K562 (cell line): ENCODE data around the gene OGFR. TPM values are rescaled to one million over a fixed set of nuclear protein-coding genes. Genes with fewer than 3 reads are reported as not detected.

Experiments used
- CTBP1 ChIP-seq: fragments of 450-650 bp; IDR thresholded peaks from 2 replicates; pipeline ENCODE4 v1.6.1; 2016; ENCODE audit warnings: borderline replicate concordance
- EGR1 ChIP-seq: fragments of 450-650 bp; conservative IDR thresholded peaks from 2 replicates; pipeline ENCODE4 v1.6.1; 2017; ENCODE audit warnings: mild to moderate bottlenecking
- EP300 ChIP-seq: IDR thresholded peaks from 2 replicates; pipeline ENCODE4 v1.6.1; 2012; ENCODE audit warnings: low read length, improper control_type of control experiment
- FOXJ2 ChIP-seq: fragments of 200-800 bp; sonication (Bioruptor generic); IDR thresholded peaks from 2 replicates; pipeline ENCODE4 v1.6.1; 2016; ENCODE audit warnings: missing genetic modification characterization, missing compliant biosample characterization
- FOXK1 ChIP-seq: sonication (generic); formaldehyde crosslinking; IDR thresholded peaks from 2 replicates; pipeline ENCODE4 v1.8.0; 2022; ENCODE audit warnings: missing genetic modification reagents, mild to moderate bottlenecking, borderline replicate concordance
- GATAD2A ChIP-seq: fragments of 450-650 bp; IDR thresholded peaks from 2 replicates; pipeline ENCODE4 v1.6.1; 2017
- HCFC1 ChIP-seq: IDR thresholded peaks from 2 replicates; pipeline ENCODE4 v1.6.1; 2012; ENCODE audit warnings: low read depth, low read length, improper control_type of control experiment
- L3MBTL2 ChIP-seq: fragments of 450-650 bp; IDR thresholded peaks from 2 replicates; pipeline ENCODE4 v1.6.1; 2016; ENCODE audit warnings: mild to moderate bottlenecking, moderate library complexity
- MYC ChIP-seq, 2 experiments: fragments of 250-450 bp in 1 of 2; sonication (Bioruptor Pico) in 1 of 2; IDR thresholded peaks; 2 replicates each; pipeline versions ENCODE4 v1.5.1 to v1.6.1; 2012 to 2021; ENCODE audit warnings: low read depth in 2 of 2, borderline replicate concordance in 1 of 2, improper control_type of control experiment in 1 of 2, low read length in 1 of 2, mild to moderate bottlenecking in 1 of 2, moderate library complexity in 1 of 2
- PCBP2 ChIP-seq: fragments of 200-400 bp; formaldehyde crosslinking; IDR thresholded peaks from 2 replicates; pipeline ENCODE4 v1.6.1; 2018; ENCODE audit warnings: low read length, low read depth, mild to moderate bottlenecking, moderate library complexity; ENCODE audit not compliant: poor library complexity, severe bottlenecking
- SPI1 ChIP-seq: IDR thresholded peaks from 2 replicates; pipeline ENCODE4 v1.6.1; 2011; ENCODE audit warnings: low read depth, low read length, control low read depth, borderline replicate concordance
- ZC3H11A ChIP-seq: IDR thresholded peaks from 2 replicates; pipeline ENCODE4 v1.6.1; 2012; ENCODE audit warnings: low read depth, low read length, improper control_type of control experiment
- ZFX ChIP-seq: sonication (generic); formaldehyde crosslinking; IDR thresholded peaks from 2 replicates; pipeline ENCODE4 v1.8.0; 2022; ENCODE audit warnings: mild to moderate bottlenecking, missing genetic modification reagents, moderate library complexity
- polyA plus RNA-seq, 8 experiments: library from polyadenylated mRNA; depleted of rRNA in 4 of 8; stranded (reverse) in 5 of 8; unstranded in 3 of 8; fragments of >200 nt; fragmentation: Nextera tagmentation in 2 of 8; fragmentation: Illumina TruSeq in 1 of 8; extraction: Ambion mirVana in 2 of 8; extraction: Trizol in 1 of 8; gene quantifications; 2 replicates each; pipeline versions ENCODE4 v1.2.1 to v1.2.3, GENCODE V29; 2011 to 2014; ENCODE audit warnings: inconsistent platforms in 1 of 8, missing spikeins in 1 of 8
- total RNA-seq, 7 experiments: library from RNA; depleted of rRNA in 6 of 7; stranded (reverse); fragments of >200 nt in 6 of 7; fragmentation: Illumina TruSeq in 2 of 7; extraction: Trizol in 2 of 7; gene quantifications; 2 replicates each; pipeline versions ENCODE4 v1.2.1 to v1.2.3, GENCODE V29; 2011 to 2021; ENCODE audit warnings: low replicate concordance in 1 of 7
- TF ChIP-seq, protein P1 (sequence below): fragments of 250-450 bp; sonication (Bioruptor Pico); IDR thresholded peaks from 2 replicates; pipeline ENCODE4 v1.4.0; 2020; ENCODE audit warnings: mild to moderate bottlenecking
- TF ChIP-seq, protein P2 (sequence below): fragments of 450-650 bp; IDR thresholded peaks from 2 replicates; pipeline ENCODE4 v1.6.1; 2017; ENCODE audit warnings: antibody characterized with exemption, mild to moderate bottlenecking
- TF ChIP-seq, protein P3 (sequence below), 2 experiments: IDR thresholded peaks; 2 replicates each; pipeline ENCODE4 v1.6.1; 2011; ENCODE audit warnings: borderline replicate concordance in 1 of 2, control low read depth in 1 of 2, low read depth in 1 of 2, low read length in 1 of 2, mild to moderate bottlenecking in 1 of 2, mixed read lengths in 1 of 2, moderate library complexity in 1 of 2; ENCODE audit not compliant: insufficient read depth in 1 of 2, insufficient read length in 1 of 2, poor library complexity in 1 of 2, severe bottlenecking in 1 of 2; ENCODE audit errors: extremely low read depth in 1 of 2
- TF ChIP-seq, protein P4 (sequence below): conservative IDR thresholded peaks from 2 replicates; pipeline ENCODE4 v1.6.1; 2011; ENCODE audit warnings: low read depth, mild to moderate bottlenecking, low read length; ENCODE audit not compliant: control insufficient read depth

Gene OGFR
- total and polyA plus RNA-seq, 9 of the 15 experiments (the other 6 are each of a cell fraction or from before 2014, with no cell fraction given): 0.39 to 56.3 (median 17.5) TPM

DNA sequence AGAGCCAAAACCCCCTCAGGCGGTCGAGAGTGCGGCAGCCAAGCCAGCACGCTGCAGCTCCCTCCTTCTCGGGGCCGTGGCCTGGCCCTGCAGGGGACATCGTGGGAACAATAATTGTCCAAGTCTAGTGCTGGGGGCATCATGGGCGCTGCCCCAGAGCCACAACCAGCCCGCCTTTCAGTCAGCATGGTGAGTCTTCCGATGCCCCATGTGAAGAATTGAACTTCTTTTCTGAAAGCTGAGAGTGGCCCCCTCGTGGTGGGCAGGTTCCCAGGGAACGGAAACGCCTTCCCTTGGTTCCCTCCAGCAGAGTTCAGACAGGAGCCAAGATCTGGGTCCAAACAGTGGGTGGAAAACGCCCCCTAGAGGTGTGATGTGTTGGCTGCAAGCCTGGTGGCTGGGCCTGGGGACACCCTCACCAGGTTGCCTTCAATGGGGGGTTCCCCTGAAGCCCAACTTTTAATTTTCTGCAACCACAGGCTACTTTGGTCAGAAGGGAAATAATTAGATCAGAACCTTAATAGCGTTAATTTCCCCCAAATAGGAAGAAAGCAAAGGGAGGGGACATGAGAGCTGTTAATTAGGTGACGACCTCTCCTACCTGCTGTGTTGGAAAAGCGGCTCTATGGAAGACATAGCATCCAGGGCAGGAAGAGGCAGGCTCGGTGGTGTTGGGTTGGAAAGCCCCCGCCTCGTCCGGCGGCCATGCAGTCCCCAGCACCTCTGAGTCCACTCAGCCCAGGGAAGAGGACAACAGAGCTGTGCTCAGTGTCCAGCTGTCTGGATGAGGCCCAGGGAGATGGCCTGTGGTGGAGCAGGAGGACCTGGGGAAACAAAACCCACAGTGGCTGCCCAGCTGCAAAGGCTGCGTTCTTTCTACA lies 13.1 kb upstream of the OGFR start (continued):
- TF ChIP-seq, protein P1, sequence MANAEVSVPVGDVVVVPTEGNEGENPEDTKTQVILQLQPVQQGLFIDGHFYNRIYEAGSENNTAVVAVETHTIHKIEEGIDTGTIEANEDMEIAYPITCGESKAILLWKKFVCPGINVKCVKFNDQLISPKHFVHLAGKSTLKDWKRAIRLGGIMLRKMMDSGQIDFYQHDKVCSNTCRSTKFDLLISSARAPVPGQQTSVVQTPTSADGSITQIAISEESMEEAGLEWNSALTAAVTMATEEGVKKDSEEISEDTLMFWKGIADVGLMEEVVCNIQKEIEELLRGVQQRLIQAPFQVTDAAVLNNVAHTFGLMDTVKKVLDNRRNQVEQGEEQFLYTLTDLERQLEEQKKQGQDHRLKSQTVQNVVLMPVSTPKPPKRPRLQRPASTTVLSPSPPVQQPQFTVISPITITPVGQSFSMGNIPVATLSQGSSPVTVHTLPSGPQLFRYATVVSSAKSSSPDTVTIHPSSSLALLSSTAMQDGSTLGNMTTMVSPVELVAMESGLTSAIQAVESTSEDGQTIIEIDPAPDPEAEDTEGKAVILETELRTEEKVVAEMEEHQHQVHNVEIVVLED (CRISPR knock-in tag): no peak
- TF ChIP-seq FOXK1 (CRISPR knock-in tag) (0 out of 2 replicates have a peak, but pooled peaks have one; percentile 47), HCFC1 (peak; percentile 19; the same call in 1 of the 2 replicates), FOXJ2 (tag) (no peak), EGR1 (peak; percentile 27; the same call in 1 of the 2 replicates), EP300 (0 out of 2 replicates have a peak, but pooled peaks have one; percentile 27), L3MBTL2 (peak; percentile 76), GATAD2A (no peak), ZFX (CRISPR knock-in tag) (peak; percentile 31; the same call in 1 of the 2 replicates), MYC (IDR thresholded peaks at IDR 0.05; ENCODE audit: low read depth, low read length) (0 out of 2 replicates have a peak, but pooled peaks have one; percentile 36), MYC (CRISPR knock-in tag; IDR thresholded peaks at IDR 0.05; ENCODE audit: borderline replicate concordance, low read depth) (no peak), CTBP1 (peak; percentile 44; the same call in 1 of the 2 replicates), SPI1 (0 out of 2 replicates have a peak, but pooled peaks have one; percentile 11), PCBP2 (no peak), ZC3H11A (no peak)
- TF ChIP-seq, protein P2, sequence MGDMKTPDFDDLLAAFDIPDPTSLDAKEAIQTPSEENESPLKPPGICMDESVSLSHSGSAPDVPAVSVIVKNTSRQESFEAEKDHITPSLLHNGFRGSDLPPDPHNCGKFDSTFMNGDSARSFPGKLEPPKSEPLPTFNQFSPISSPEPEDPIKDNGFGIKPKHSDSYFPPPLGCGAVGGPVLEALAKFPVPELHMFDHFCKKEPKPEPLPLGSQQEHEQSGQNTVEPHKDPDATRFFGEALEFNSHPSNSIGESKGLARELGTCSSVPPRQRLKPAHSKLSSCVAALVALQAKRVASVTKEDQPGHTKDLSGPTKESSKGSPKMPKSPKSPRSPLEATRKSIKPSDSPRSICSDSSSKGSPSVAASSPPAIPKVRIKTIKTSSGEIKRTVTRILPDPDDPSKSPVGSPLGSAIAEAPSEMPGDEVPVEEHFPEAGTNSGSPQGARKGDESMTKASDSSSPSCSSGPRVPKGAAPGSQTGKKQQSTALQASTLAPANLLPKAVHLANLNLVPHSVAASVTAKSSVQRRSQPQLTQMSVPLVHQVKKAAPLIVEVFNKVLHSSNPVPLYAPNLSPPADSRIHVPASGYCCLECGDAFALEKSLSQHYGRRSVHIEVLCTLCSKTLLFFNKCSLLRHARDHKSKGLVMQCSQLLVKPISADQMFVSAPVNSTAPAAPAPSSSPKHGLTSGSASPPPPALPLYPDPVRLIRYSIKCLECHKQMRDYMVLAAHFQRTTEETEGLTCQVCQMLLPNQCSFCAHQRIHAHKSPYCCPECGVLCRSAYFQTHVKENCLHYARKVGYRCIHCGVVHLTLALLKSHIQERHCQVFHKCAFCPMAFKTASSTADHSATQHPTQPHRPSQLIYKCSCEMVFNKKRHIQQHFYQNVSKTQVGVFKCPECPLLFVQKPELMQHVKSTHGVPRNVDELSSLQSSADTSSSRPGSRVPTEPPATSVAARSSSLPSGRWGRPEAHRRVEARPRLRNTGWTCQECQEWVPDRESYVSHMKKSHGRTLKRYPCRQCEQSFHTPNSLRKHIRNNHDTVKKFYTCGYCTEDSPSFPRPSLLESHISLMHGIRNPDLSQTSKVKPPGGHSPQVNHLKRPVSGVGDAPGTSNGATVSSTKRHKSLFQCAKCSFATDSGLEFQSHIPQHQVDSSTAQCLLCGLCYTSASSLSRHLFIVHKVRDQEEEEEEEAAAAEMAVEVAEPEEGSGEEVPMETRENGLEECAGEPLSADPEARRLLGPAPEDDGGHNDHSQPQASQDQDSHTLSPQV: peak; percentile 47; the same call in 1 of the 2 replicates
- TF ChIP-seq, protein P3, sequence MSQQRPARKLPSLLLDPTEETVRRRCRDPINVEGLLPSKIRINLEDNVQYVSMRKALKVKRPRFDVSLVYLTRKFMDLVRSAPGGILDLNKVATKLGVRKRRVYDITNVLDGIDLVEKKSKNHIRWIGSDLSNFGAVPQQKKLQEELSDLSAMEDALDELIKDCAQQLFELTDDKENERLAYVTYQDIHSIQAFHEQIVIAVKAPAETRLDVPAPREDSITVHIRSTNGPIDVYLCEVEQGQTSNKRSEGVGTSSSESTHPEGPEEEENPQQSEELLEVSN (IDR thresholded peaks at IDR 0.05; ENCODE audit: borderline replicate concordance in 1 of 2, extremely low read depth in 1 of 2, insufficient read depth in 1 of 2, insufficient read length in 1 of 2, low read depth in 1 of 2, low read length in 1 of 2, poor library complexity in 1 of 2, severe bottlenecking in 1 of 2): peak; percentile 63 to 89
- TF ChIP-seq, protein P4, sequence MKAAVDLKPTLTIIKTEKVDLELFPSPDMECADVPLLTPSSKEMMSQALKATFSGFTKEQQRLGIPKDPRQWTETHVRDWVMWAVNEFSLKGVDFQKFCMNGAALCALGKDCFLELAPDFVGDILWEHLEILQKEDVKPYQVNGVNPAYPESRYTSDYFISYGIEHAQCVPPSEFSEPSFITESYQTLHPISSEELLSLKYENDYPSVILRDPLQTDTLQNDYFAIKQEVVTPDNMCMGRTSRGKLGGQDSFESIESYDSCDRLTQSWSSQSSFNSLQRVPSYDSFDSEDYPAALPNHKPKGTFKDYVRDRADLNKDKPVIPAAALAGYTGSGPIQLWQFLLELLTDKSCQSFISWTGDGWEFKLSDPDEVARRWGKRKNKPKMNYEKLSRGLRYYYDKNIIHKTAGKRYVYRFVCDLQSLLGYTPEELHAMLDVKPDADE: 0 out of 2 replicates have a peak, but pooled peaks have one; percentile 32
